Inflammatory macrophage (primary cell): Measurements from ENCODE around the gene ADORA2B.
"Not testable (repeated sequence)": the region's sequence is repeated elsewhere in the genome, so short reads cannot be mapped to it uniquely, and the experiment has no call there.

ENCODE experiments used
- DNase-seq, 2 donors: peaks; one replicate each; pipeline ENCODE4 v3.0.0-alpha.2; 2020 to 2022

The ADORA2B gene

DNA sequence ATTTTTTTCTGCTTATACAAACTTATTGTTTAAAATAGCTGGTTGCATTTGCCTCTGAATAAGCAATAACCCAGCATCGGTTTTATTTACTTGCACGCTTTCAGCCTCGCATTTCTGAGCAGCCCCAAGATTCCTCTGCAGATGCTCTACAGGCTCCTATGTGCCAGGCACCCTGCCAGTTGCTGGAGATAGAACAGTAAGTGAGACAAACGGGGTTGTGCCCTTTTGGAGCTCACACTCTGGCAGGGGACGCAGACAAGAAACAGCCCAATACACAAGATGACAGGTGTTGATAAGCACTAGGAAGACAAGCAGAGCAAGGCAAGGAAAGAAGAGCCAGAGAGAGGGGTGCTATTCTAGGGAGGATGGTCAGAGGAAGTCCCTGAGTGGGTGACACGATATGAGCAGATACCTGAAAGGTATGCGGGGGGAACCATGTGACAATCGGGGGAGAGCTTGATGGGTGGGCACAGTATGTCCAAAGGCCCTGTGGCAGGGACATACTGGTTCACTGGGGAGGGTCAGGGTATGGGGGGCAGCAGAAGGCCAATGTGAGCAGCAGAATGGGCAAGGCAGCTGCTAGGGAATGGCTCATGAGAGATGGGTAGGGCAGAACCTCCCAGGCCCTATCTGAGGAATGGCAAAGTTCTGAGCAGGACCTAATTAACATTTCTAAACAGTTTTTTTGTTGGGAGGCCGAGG is 18.7 kb upstream of the ADORA2B start:
- DNase-seq, result no peak

DNA sequence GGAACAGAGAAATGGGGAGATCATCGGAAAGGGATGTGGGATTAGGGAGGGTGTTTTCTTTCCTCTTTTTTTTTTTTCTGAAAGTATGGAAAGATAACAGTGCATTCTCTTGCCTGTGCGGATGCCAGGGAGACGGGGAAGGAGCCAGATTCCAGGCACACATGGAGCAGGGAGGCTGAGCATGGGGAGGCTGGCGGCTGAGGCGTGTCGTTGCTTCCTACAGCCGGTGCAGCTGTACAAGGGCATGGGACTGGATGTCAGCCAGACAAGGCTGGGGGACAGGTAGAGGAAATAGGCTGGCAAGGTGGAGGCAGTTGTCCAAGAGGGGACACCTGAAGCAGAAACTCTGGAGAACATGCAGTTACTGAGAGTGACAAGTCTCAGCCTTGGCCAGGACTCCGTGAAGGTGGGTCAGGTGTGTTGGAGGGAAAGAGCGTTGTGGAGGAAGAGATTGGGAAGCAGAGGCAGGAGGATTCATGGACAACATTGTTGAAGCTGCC is 16.6 kb upstream of the ADORA2B start:
- no peak for DNase-seq

DNA sequence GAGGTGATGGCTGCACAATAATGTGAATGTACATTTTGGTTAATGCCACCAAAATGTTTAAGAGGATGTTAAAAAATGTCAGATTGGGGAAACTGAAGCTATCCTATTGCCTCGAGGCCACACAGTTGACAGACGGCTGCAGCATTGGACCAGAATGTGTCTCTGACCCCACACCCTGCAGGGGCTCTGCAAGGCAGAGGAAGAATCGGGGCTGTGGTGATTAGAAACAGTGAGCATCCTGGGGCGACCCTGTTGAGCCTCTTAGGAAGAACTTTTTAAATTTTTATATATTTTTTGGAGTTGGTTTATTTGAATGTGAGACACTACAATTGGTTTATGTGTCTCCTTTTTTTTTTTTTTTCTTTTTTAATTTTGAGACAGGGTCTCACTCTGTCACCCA is 15.0 kb upstream of the ADORA2B start:
- DNase-seq, result no peak

DNA sequence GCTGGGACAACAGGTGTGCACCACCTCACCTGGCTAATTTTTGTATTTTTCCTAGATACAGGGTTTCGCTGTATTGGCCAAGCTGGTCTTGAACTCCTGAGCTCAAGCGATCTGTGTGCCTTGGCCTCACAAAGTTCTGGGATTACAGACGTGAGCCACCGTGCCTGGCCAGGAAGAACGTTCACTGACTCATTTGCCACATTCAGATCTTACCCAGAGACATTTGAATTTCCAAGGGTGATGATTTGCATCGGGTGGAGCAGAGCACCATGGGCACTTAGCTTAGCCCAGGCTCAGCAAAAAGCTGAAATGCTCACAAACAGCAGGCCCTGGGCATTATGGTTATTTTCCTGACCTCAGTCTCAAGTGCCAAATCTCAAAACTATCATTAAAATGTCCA is 14.5 kb upstream of the ADORA2B start:
- DNase-seq, result no peak

DNA sequence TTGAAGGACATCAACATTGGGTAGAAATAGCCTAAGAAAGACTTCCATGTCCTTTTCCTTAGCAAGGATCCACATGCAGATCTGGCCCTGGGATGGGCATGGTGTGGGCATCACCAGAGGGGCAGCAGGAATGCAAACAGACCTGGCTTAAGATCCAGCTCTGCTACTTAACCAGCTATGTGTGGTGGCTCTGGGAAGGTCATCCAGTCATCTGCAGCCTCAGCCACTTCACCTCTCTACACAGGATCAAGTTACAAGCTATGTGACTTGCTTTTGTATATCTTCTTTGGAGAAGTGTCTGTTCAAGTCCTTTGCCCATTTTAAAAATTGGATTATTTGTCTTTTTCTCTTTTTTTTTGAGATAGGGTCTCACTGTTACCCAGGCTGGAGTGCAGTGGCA is 13.5 kb upstream of the ADORA2B start:
- no peak for DNase-seq

DNA sequence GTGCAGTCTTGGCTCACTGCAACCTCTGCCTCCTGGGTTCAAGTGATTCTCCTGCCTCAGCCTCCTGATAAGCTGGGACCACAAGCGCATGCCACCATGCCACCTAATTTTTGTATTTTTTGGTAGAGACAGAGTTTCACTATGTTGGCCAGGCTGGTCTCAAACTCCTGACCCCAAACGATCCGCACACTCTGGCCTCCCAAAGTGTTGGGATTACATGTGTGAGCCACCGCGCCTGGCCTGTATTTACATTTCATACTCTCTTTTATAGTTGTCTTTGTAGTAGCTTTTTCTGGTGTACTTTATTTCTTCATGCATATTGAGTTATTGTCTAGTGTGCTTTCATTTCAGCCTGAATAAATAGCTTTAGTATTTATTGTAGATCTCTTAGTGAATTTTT is 10.1 kb upstream of the ADORA2B start:
- DNase-seq, result no peak

DNA sequence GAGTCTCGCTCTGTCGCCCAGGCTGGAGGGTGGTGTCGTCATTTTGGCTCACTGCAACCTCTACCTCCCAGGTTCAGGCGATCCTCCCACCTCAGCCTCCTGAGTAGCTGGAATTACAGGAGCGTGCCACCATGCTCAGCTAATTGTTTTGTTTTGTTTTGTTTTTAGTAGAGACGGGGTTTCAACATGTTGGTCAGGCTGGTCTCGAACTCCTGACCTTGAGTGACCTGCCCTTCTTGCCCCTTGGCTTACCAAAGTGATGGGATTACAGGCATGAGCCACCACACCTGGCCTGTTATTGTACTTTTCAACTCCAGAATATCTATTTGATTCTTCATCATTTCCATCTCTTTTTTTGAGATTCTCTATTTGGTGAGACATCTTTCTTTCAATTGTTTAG is 9.0 kb upstream of the ADORA2B start:
- DNase-seq, result no peak

DNA sequence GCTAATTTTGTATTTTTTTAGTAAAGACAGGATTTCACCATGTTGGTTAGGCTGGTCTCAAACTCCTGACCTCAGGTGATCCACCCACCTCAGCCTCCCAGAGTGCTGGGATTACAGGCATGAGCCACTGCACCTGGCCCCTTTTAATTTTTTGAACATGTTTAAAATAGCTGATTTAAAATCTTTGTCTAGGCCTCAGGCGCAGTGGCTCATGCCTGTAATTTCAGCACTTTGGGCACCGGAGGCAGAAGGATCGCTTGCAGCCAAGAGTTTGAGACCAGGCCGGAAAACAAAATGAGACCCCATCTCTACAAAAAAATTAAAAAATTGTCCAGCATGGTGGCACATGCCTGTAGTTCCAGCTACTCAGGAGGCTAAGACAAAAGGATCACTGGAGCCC is 8.4 kb upstream of the ADORA2B start:
- DNase-seq, result not testable (repeated sequence)

DNA sequence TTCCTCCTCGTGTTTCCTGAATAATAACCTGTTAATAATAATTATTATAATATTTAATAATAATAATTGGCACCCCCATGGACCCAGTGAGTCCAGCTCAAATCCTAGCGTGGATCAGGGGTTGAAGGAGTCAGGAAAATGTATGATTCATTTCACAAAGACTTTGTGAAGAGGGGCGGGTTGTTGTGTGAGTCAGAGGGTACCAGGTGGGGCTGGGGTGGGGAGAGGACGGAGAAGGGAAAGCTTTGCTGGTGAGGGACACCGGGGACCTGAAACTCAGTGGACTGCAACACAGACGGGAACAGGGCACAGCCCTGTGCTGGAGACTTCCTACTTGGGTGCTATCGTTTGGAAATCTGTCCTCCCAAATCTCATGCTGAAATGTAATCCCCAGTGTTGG is 3.1 kb upstream of the ADORA2B start:
- no peak for DNase-seq

DNA sequence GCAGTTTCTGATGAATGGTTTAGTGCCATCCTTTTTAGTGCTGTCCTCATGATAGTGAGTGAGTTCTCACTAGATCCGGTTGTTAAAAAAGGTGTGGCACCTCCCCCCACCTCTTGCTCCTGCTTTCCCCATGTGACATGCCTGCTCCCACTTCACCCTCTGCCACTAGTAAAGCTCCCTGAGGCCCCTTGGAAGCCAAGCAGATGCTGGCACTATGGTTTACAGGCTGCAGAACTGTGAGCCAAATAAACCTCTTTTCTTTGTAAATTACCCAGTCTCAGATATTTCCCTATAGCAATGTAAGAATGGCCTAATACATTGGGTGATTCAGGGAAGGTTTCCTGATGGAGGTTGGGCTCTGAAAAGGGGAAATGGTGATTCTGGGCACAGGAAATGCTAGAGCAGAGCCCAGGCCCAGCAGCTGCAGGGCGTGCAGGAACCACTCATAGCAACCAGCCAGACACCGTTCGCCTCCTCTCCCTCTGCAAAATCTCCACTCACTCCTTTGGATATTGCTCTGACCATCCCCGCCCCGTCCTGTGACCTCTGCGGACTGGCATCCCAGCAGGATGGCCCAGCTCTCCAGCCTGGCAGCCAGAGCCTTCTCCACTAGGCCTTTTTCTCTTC is 2.6 kb upstream of the ADORA2B start:
- peak; percentile 90 to 92 for DNase-seq

DNA sequence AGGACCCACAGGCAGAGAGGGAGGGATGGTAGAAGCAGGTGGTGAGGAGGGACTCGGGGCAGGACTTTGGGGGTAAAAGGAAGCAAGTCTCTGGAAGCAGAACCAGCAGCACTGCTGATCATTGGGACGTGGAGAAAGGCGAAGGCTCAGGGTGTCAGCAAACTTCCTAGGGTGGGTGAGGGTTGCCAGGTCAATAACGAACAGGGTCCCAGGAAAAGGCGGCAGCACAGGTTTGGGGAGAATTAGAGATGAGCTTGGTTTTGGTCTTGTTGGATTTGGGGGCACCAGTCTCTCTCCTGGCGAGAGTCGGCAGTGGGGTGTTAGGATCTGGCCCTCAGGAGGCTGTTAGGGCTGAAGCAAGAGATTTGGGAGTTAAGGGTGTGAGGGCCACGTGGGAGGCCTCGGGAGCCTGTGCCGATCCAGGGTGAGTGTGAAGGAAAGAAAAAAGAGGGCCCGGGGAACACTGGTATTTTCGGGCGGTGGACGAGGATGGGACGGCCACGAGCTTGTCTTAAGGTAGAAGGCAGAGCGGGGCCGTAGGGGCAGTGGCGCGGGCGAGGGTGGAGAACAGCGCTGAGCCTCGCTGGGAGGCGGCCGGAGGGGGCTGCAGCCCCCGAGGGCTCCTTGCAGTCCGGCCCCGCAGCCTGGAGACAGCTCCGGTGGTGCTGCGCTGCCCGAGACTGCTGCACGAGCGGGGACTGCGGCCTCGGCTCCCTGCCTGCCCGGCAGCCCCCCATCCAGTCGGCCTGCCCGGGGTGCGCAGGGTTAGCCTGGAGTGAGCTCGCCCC is 765 bp upstream of the ADORA2B start:
- no peak for DNase-seq

DNA sequence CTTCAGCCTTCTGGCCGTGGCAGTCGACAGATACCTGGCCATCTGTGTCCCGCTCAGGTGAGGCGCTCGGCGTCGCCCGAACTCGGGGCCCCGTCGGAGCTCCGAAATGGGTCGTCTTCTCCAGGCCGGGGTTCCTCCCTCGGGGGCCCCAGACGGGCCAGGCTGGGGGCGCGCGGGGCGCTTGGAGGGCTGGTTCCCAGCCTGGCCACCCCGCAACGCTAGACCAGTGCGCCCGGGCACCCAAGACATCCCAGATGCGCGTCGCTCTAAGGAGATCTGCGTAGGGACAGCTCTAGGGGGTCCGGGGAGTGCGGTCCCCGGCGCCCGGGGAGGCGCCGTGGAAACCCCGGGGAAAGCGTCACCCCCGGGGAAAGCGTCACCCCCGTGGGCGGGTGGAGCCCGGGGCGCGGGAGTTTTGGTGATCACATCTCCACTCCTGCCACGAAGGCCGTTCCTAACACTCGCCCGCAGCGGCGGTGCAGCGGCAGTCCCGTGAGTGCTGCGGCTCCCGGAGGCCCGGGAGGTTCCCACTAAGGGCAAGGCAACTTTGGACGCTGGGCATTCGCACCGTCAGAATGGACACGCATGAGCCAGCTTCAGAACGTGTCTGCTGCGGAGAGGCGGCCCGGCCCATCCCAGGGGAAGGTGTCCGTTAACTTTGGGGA is 729 bp downstream of the ADORA2B start:
- peak; percentile 28 to 59 for DNase-seq

DNA sequence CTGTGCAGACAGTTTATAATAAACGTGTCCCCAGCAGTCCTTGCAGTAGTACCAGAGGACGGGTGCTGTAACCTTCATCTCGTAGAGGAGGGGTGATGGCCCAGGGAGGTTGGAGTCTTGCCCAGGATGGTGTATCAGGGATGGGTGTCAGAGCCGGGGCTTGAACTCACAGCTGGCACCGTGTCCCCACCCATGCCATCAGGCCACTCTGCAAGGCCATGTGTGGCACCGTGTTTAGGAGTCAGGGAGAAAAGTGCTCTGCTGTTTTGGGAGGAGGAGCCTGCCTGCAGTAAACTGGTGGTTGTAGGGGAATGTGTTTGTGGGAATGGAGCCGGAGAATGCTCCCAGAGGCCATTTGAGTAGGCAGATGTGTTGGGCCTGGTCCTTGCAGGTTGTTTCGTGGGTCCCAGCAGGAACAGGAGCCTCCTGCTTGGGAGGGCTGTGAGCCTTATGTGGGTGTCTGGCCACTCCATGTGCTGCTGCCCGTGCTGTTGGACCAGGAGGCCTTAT is 1.7 kb downstream of the ADORA2B start:
- DNase-seq, result no peak

DNA sequence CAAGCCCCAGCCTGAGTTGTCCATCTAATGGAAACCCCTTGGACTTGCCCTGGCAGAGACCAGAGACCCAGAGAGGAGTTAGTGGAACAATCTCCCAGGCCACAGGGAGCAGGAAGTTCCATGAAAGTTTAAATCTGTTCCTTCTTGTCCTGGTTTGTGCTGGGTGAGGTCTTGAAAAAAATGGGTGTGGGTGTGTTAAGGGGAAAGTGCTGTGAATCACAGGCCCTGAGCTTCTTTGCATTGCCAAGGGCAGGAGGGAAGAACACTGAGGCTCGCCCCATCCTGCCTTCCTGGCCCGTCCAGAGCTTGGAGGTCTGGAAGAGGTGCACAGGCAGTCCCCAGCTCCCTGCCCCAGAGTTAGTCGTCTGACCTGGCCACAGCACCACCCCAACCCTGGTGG is 2.3 kb downstream of the ADORA2B start:
- peak; percentile 40 to 62 for DNase-seq

DNA sequence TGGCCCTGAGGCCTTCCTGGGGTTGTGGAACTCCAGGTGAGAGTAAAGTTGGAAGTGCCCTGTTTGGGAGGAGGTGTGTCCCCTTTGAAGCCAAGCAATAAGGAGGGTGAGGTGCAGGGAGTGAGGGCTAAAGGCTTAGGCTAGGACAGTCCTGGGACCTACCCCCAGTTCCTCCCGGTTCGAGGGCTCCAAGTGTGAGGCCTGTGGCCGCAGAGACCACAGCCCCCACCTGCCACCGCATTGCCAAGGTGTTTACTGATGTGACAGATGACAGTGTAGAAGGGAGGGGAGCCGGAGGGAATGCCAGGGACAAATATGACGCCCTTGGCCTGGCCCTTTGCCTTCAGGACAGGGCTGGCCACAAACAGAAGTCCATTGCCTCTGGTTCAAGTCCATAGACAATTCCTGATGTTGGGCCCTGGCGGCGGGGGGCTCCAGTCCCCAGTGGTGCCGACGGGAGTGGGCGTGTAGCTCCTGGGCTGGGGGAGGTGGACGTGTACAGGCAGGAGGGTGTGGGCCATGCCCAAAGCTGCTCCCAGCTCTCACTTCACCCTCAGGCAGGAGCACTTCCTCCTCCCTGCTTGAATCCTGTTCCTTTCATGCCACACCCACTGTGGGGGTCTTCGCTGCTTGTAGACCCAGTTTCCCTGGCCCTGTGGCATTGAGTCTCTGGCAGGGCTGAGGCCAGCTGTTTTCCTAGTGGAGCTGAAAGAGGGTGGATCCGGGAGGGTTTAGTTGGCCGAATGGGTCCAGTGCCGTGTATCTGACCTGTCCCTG is 3.2 kb downstream of the ADORA2B start:
- no peak for DNase-seq

DNA sequence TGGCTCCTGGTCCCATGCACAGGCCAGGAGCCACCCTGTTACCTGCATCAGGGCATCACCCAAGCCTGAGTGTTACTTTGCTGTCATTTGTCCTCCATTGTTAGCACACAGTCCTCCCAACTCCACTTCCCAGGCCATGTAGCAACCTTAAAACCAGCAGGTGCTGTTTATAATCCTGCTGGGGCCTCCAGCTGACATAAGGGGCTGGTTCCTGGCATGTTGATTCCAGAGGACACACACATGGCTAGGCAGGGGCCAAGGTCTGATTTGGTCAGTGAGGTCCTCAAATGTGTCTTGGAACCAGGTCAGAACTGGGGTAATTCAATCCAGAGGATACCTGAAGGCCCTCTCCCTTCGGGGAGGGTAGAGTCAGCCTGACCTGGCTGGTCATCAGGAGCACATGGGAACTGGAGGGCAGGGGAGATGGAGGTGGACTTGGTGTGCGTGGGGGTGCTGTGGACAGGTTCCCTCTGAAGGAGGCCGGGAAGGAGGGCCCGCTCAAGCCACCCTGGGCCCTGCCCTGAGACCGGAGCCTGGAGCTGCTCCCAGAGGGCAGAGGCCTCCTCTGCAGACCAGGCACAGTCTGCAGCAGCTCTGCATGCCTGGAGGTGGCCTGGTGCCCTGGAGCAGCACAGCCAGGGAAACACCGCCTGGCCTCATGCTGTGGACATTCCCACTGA is 6.6 kb downstream of the ADORA2B start:
- no peak for DNase-seq

DNA sequence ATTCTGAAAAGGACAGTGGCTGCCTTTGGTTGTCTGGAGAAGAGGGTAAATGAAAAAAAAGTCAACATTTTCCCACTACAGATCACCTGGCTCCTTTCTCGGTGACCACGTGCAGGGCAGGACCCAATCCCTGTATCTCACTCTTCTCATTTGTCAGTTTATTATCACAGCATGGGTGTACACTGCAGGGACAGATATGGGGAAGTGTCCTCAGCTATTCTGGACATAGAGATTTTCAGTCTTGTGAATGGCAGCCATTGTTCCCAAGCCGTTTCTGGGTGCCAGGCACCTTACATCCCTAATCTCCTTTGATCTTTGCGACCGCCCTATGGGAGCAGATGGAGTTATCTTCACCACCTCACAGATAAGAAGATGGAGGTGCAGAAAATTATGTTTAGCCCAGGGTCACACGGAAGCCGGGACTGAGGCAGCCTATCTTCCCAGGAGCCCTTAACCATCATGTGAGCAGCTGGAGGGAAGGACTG is 7.2 kb downstream of the ADORA2B start:
- no peak for DNase-seq

DNA sequence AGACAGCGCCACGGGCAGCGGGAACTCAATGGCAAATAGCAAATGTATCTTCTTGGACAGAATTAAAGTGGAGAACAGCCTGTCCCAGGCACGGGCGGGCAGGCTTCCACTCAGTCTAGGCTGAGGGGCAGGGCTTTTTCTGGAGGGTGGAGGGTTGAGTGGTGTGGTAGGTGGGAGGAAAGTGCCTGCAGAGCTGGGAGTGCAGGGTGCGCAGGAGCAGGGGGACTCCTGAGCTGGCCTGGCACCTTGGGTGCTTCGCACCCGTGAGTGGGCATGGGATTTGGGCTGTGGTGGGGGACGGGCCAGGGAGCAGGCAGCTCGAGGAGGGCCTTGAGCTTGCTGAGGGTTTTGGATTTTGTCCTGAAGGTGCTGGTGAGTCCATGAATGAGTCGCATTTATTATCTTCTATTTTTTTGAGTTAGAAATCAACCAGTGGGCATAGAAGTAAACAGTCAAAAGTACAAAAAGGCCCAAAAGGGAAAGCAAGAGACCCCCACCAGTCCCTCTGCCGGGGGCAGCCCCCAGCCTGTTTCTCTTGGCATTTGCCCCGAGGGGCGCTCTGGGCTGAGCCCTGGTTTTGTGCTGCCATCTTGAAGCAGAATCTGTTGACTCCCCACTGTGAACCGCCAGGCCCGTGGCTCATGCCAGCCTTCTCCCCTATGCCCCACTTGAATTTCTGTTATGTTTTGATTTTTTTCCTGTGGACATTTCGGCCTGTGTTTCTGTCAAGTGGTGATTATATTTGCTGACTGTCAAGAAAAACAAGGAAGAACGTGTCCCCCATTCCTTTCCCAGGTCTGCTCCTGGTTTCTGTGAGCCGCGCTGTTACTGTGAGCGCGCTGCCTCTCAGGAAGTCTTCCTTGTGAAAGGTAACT is 8.2 kb downstream of the ADORA2B start:
- DNase-seq, result no peak

DNA sequence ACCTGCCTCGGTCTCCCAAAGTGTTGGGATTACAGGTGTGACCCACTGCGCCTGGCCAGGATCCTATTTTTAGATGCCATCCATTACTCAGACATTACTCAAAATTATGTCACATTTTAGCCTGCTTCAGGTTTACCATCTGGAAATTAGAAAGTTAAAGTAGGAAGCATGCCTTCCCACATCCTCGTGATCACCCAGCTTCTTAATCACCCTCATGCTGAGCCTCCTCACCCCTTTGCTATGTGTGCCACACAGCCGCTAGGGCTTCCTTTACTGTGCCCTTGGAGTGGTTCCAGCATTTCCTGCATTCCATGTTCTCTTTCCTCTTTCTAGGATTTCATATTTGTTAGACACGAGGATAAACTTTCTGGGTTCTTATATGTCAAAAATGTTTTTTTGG is 9.3 kb downstream of the ADORA2B start:
- DNase-seq, result peak; percentile 81 to 87
